ENCODE results near the gene RARRES1.

RARRES1 gene

DNA sequence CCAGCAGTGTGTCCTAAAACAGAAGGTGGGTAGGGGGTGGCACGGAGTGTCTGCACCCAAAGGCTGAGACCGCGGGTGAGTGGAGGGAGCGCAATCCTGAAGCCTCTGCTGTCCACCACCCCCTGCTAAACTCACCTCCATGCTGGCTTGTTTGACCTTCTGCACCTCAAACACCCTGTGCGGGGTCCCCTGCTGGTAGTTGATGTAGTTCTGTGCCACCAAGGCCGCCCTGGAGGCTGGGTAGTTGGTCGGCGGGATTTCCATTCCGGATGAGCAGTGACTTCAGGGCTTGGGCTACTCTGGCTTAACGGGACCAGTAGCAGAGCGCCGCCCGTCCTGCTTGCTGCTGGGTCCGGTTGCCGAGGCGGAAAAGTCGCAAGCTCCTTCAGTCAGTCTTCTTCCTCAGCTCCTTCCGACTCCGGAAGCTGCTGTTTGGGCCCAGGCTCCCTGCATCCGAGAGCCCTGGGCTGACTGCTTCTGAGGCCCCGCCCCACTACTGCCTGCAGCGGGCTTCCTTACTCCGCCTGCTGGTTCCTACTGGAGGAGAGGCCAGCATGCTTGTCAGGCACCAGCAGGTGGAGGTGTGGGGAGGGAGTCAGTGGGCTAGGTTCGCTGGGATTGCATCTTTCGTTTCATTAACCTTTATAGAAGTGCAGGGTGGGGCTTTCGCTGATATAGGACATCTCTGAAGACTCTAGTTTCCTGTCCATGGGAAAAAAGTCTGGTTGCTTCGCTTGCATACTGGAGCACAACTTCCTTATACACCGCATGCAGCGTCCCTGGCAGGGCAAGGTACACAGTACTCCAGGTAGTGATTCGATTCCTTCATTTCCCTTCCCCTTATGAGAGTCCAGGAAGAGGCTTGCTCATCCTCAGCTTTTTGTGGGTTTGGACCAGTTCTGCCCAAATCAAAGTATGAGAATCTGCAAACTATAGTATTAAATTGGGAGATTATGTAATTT lies 59.8 kb downstream of the RARRES1 start, which contains the start of gene LXN:
TSS of gene LXN (minus strand) at position 434 of the 962 bp plus-strand sequence. CDS start at position 264, 170 bp downstream.
- TF ChIP-seq TEAD4 (IDR thresholded peaks at IDR 0.05) = no peak
- TF ChIP-seq, protein P1, sequence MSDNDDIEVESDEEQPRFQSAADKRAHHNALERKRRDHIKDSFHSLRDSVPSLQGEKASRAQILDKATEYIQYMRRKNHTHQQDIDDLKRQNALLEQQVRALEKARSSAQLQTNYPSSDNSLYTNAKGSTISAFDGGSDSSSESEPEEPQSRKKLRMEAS (IDR thresholded peaks at IDR 0.05) = peak; percentile 34; the same call in 1 of the 2 replicates

- TF ChIP-seq TCF12 (IDR thresholded peaks at IDR 0.05; ENCODE audit: low read depth) (no peak), TAF1 (IDR thresholded peaks at IDR 0.05; ENCODE audit: low read depth) (no peak), FOXM1 (IDR thresholded peaks at IDR 0.05; ENCODE audit: borderline replicate concordance, low read depth) (no peak), CREB1 (IDR thresholded peaks at IDR 0.05; ENCODE audit: low read depth) (no peak), NFIC (IDR thresholded peaks at IDR 0.05) (no peak), CEBPB (IDR thresholded peaks at IDR 0.05) (no peak), YY1 (IDR thresholded peaks at IDR 0.05; ENCODE audit: low read depth) (no peak), RAD21 (IDR thresholded peaks at IDR 0.05; ENCODE audit: low read depth) (no peak), ZBTB7A (IDR thresholded peaks at IDR 0.05; ENCODE audit: low read depth) (no peak), EGR1 (IDR thresholded peaks at IDR 0.05) (no peak), TEAD4 (IDR thresholded peaks at IDR 0.05) (no peak), EP300 (IDR thresholded peaks at IDR 0.05; ENCODE audit: borderline replicate concordance) (no peak)
- TF ChIP-seq, protein P1 (IDR thresholded peaks at IDR 0.05) = no peak
- TF ChIP-seq, protein P2, sequence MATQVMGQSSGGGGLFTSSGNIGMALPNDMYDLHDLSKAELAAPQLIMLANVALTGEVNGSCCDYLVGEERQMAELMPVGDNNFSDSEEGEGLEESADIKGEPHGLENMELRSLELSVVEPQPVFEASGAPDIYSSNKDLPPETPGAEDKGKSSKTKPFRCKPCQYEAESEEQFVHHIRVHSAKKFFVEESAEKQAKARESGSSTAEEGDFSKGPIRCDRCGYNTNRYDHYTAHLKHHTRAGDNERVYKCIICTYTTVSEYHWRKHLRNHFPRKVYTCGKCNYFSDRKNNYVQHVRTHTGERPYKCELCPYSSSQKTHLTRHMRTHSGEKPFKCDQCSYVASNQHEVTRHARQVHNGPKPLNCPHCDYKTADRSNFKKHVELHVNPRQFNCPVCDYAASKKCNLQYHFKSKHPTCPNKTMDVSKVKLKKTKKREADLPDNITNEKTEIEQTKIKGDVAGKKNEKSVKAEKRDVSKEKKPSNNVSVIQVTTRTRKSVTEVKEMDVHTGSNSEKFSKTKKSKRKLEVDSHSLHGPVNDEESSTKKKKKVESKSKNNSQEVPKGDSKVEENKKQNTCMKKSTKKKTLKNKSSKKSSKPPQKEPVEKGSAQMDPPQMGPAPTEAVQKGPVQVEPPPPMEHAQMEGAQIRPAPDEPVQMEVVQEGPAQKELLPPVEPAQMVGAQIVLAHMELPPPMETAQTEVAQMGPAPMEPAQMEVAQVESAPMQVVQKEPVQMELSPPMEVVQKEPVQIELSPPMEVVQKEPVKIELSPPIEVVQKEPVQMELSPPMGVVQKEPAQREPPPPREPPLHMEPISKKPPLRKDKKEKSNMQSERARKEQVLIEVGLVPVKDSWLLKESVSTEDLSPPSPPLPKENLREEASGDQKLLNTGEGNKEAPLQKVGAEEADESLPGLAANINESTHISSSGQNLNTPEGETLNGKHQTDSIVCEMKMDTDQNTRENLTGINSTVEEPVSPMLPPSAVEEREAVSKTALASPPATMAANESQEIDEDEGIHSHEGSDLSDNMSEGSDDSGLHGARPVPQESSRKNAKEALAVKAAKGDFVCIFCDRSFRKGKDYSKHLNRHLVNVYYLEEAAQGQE (IDR thresholded peaks at IDR 0.05; ENCODE audit: low read depth) = no peak
- TF ChIP-seq, protein P3, sequence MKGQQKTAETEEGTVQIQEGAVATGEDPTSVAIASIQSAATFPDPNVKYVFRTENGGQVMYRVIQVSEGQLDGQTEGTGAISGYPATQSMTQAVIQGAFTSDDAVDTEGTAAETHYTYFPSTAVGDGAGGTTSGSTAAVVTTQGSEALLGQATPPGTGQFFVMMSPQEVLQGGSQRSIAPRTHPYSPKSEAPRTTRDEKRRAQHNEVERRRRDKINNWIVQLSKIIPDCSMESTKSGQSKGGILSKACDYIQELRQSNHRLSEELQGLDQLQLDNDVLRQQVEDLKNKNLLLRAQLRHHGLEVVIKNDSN (IDR thresholded peaks at IDR 0.05) = no peak
Measured at GRCh38 chr3:158671821-158672214, 60.4 kb downstream of the RARRES1 start.

GRCh38 chr3:158668506-158668905 lies 63.8 kb downstream of the RARRES1 start:
- TF ChIP-seq NFIC (IDR thresholded peaks at IDR 0.05) = no peak
- TF ChIP-seq ZBTB7A (IDR thresholded peaks at IDR 0.05; ENCODE audit: low read depth) = no peak
- TF ChIP-seq, protein P1 (IDR thresholded peaks at IDR 0.05) = no peak
- TF ChIP-seq EGR1 (IDR thresholded peaks at IDR 0.05) = no peak
- TF ChIP-seq RAD21 (IDR thresholded peaks at IDR 0.05; ENCODE audit: low read depth) = no peak
- TF ChIP-seq, protein P2 (IDR thresholded peaks at IDR 0.05; ENCODE audit: low read depth) = no peak
- TF ChIP-seq TCF12 (IDR thresholded peaks at IDR 0.05; ENCODE audit: low read depth) = no peak
- TF ChIP-seq, protein P3 (IDR thresholded peaks at IDR 0.05) = no peak
- no peak for TF ChIP-seq CEBPB (IDR thresholded peaks at IDR 0.05)
- no peak for TF ChIP-seq FOXM1 (IDR thresholded peaks at IDR 0.05; ENCODE audit: borderline replicate concordance, low read depth)

GRCh38 chr3:158666416-158666815 lies 65.8 kb downstream of the RARRES1 start:
- TF ChIP-seq, protein P3 (IDR thresholded peaks at IDR 0.05) = no peak

- TF ChIP-seq EP300 (IDR thresholded peaks at IDR 0.05; ENCODE audit: borderline replicate concordance) = no peak
- no peak for TF ChIP-seq NFIC (IDR thresholded peaks at IDR 0.05)
- TF ChIP-seq YY1 (IDR thresholded peaks at IDR 0.05; ENCODE audit: low read depth) = no peak
- TF ChIP-seq CEBPB (IDR thresholded peaks at IDR 0.05) = no peak
- no peak for TF ChIP-seq EGR1 (IDR thresholded peaks at IDR 0.05)
- no peak for TF ChIP-seq TEAD4 (IDR thresholded peaks at IDR 0.05)
- no peak for TF ChIP-seq TCF12 (IDR thresholded peaks at IDR 0.05; ENCODE audit: low read depth)
- TF ChIP-seq, protein P1 (IDR thresholded peaks at IDR 0.05) = no peak
- TF ChIP-seq ZBTB7A (IDR thresholded peaks at IDR 0.05; ENCODE audit: low read depth) = no peak
- TF ChIP-seq, protein P3 (IDR thresholded peaks at IDR 0.05) = no peak
- no peak for TF ChIP-seq RAD21 (IDR thresholded peaks at IDR 0.05; ENCODE audit: low read depth)
- no peak for TF ChIP-seq TAF1 (IDR thresholded peaks at IDR 0.05; ENCODE audit: low read depth)
Measured at GRCh38 chr3:158663832-158664231, 68.4 kb downstream of the RARRES1 start.

Data from Ishikawa (cell line).